Upper lobe of right lung (tissue), 1 donor: ENCODE results near the gene MCAM. TPM values are rescaled to one million over a fixed set of nuclear protein-coding genes. Genes with fewer than 3 reads are reported as not detected.

Experiments used
- ATAC-seq: fragments of 200-7000 bp; cut with Tn5 transposase; one replicate; pipeline ENCODE4 v1.9.1; 2020; ENCODE audit warnings: mild to moderate bottlenecking, moderate library complexity
- DNase-seq: peaks from one replicate; pipeline ENCODE4 v3.0.0-alpha.2; 2020
- H3K27ac ChIP-seq: fragments of 200-600 bp; one replicate; pipeline ENCODE4 v1.8.0; 2022
- H3K27me3 ChIP-seq: fragments of 200-600 bp; one replicate; pipeline ENCODE4 v1.8.0; 2022; ENCODE audit warnings: mild to moderate bottlenecking
- H3K36me3 ChIP-seq: fragments of 200-600 bp; one replicate; pipeline ENCODE4 v1.8.0; 2022
- H3K4me1 ChIP-seq: fragments of 200-600 bp; one replicate; pipeline ENCODE4 v1.8.0; 2022
- H3K4me3 ChIP-seq: fragments of 200-600 bp; one replicate; pipeline ENCODE4 v1.8.0; 2022; ENCODE audit warnings: mild to moderate bottlenecking
- H3K9me3 ChIP-seq: fragments of 200-600 bp; one replicate; pipeline ENCODE4 v1.8.0; 2022
- CTCF ChIP-seq: fragments of 200-600 bp; IDR thresholded peaks from one replicate; pipeline ENCODE4 v1.8.0; 2022; ENCODE audit warnings: antibody characterized with exemption
- intact Hi-C: fragments of 100-400 bp; cut with DNase I; formaldehyde crosslinking; loops from one replicate; pipeline ENCODE4 v1.11.0; 2022
- total RNA-seq: library from RNA; stranded (reverse); fragmentation: NEBNext Ultra II Directional; extraction: Animal tissue kit (Norgen Biotek cat#: 25700); gene quantifications from one replicate; pipeline ENCODE4 v1.2.1, GENCODE V29; 2021
- donor health status: DM: no; HTN: yes; CAD: no; lungs with severe emphysema.

Gene MCAM
- total RNA-seq, 1 donor from 2014 or later: 134 TPM

- no peaks in the 10 kb centered on the region for H3K36me3 ChIP-seq
- H3K9me3 ChIP-seq: no peaks in the 10 kb centered on the region
- peak; percentile 74 for DNase-seq
- peaks cover 31% of the 10 kb centered on the region for H3K4me1 ChIP-seq
- H3K27ac ChIP-seq: peak overlapping the region; percentile 87
- intact Hi-C loops: no loop called here
- no peak for TF ChIP-seq CTCF
- H3K27me3 ChIP-seq: peaks cover 18% of the 10 kb centered on the region
- peak overlapping the region; percentile 55 for H3K4me3 ChIP-seq
- ATAC-seq: peak; percentile 51
Observed at GRCh38 chr11:119320776-119321524, 4.0 kb upstream of the MCAM start.

- no peak for DNase-seq
- no peak for ATAC-seq
- peak overlapping the region; percentile 55 for H3K4me3 ChIP-seq
- H3K36me3 ChIP-seq: no peaks in the 10 kb centered on the region
- H3K27ac ChIP-seq: peak overlapping the region; percentile 87
- intact Hi-C loops: no loop called here
- H3K9me3 ChIP-seq: no peaks in the 10 kb centered on the region
- no peak for TF ChIP-seq CTCF
- H3K4me1 ChIP-seq: peaks cover 33% of the 10 kb centered on the region
- H3K27me3 ChIP-seq: peaks cover 20% of the 10 kb centered on the region
Observed at GRCh38 chr11:119320240-119320775, 3.4 kb upstream of the MCAM start.

- Histone ChIP-seq H3K36me3 (no peaks in the 10 kb centered on the region), H3K27me3 (peaks cover 25% of the 10 kb centered on the region), H3K4me3 (no peak overlapping the region), H3K4me1 (peaks cover 33% of the 10 kb centered on the region), H3K27ac (peak overlapping the region; percentile 87), H3K9me3 (no peaks in the 10 kb centered on the region)
- ATAC-seq (no peak), DNase-seq (no peak)
- no peak for TF ChIP-seq CTCF
- intact Hi-C loops: loop anchor here (10.0 kb wide), 1 partner anchor 115 kb away; the partner anchor contains the start of gene CBL
Observed at GRCh38 chr11:119319700-119320239, 2.8 kb upstream of the MCAM start.

GRCh38 chr11:119319136-119319699 is 2.3 kb upstream of the MCAM start:
- H3K27ac ChIP-seq: peak overlapping the region; percentile 87
- H3K9me3 ChIP-seq: no peaks in the 10 kb centered on the region
- H3K4me1 ChIP-seq: peaks cover 33% of the 10 kb centered on the region
- DNase-seq (no peak), ATAC-seq (no peak)
- intact Hi-C loops: loop anchor here (10.0 kb wide), 1 partner anchor 114 kb away; the partner anchor contains the start of gene CBL
- no peaks in the 10 kb centered on the region for H3K36me3 ChIP-seq
- H3K4me3 ChIP-seq: no peak overlapping the region
- H3K27me3 ChIP-seq: peaks cover 26% of the 10 kb centered on the region
- no peak for TF ChIP-seq CTCF

GRCh38 chr11:119318240-119319135 is 1.6 kb upstream of the MCAM start:
- DNase-seq (no peak), ATAC-seq (peak; percentile 5)
- Histone ChIP-seq H3K9me3 (no peaks in the 10 kb centered on the region), H3K27ac (peak overlapping the region; percentile 87), H3K36me3 (no peaks in the 10 kb centered on the region), H3K27me3 (peaks cover 26% of the 10 kb centered on the region), H3K4me1 (peaks cover 33% of the 10 kb centered on the region), H3K4me3 (no peak overlapping the region)
- no peak for TF ChIP-seq CTCF
- intact Hi-C loops: loop anchor here (10.0 kb wide), 1 partner anchor 114 kb away; the partner anchor contains the start of gene CBL
